OCI-LY7 (cell line): Measurements from ENCODE around the gene CEP126. TPM values are rescaled to one million over a fixed set of nuclear protein-coding genes. Genes with fewer than 3 reads are reported as not detected.

Experiments
- BruUV-seq: library from RNA; stranded (reverse); fragments of 400-500 nt; replicated peaks from 2 replicates; lab custom pipeline; 2021; lab: Mats Ljungman, UMichigan
- CTCF ChIA-PET: fragments of 300-600 bp; sonication (Branson Sonifier 250); formaldehyde crosslinking; loops from one replicate; lab custom pipeline; 2022; ENCODE audit warnings: antibody characterized with exemption; ENCODE audit not compliant: unreplicated experiment; lab: Charles Lee
- POLR2A ChIA-PET: fragments of 300-600 bp; sonication (Branson Sonifier 250); formaldehyde crosslinking; loops from one replicate; lab custom pipeline; 2022; ENCODE audit warnings: antibody characterized with exemption; lab: Charles Lee
- DNase-seq: peaks from one replicate; pipeline ENCODE4 v3.0.0-alpha.2; 2015; ENCODE audit warnings: low spot score
- H2AFZ ChIP-seq: fragments of 200-600 bp; sonication (generic), shearing (Covaris generic); 2 replicates; pipeline ENCODE4 v1.6.1; 2014; ENCODE audit warnings: mild to moderate bottlenecking, antibody characterized with exemption, low read length, moderate library complexity
- H3K27ac ChIP-seq: fragments of 200-600 bp; sonication (generic); 2 replicates; pipeline ENCODE4 v1.5.1; 2014; ENCODE audit warnings: mixed run types, low read depth, mild to moderate bottlenecking, moderate library complexity, low read length, inconsistent platforms; ENCODE audit not compliant: poor library complexity, severe bottlenecking
- H3K36me3 ChIP-seq: fragments of 200-600 bp; sonication (generic); 2 replicates; pipeline ENCODE4 v1.6.1; 2014; ENCODE audit warnings: mild to moderate bottlenecking, antibody characterized with exemption, low read length, moderate library complexity, mixed read lengths; ENCODE audit not compliant: insufficient read depth
- H3K4me1 ChIP-seq: fragments of 200-600 bp; sonication (generic); 2 replicates; pipeline ENCODE4 v1.5.1; 2014; ENCODE audit warnings: mild to moderate bottlenecking, low read length; ENCODE audit not compliant: insufficient read depth, poor library complexity, severe bottlenecking
- H3K4me2 ChIP-seq: fragments of 200-600 bp; sonication (generic); 2 replicates; pipeline ENCODE4 v1.6.1; 2014; ENCODE audit warnings: mild to moderate bottlenecking, low read length
- H3K4me3 ChIP-seq: fragments of 200-600 bp; sonication (generic); 2 replicates; pipeline ENCODE4 v1.5.1; 2014; ENCODE audit warnings: mild to moderate bottlenecking, low read depth, low read length; ENCODE audit not compliant: poor library complexity, severe bottlenecking
- H3K79me2 ChIP-seq: fragments of 200-600 bp; sonication (generic); 2 replicates; pipeline ENCODE4 v1.6.1; 2016; ENCODE audit warnings: low read depth, mild to moderate bottlenecking, low read length, moderate library complexity, mixed read lengths; ENCODE audit not compliant: insufficient read depth
- H3K9me2 ChIP-seq: fragments of 200-600 bp; sonication (generic); 2 replicates; pipeline ENCODE4 v1.6.1; 2016; ENCODE audit warnings: mild to moderate bottlenecking, low read length, mixed read lengths; ENCODE audit not compliant: insufficient read depth
- H3K9me3 ChIP-seq: fragments of 200-600 bp; sonication (generic); 2 replicates; pipeline ENCODE4 v1.6.1; 2014; ENCODE audit warnings: mild to moderate bottlenecking, mixed run types, low read length, mixed read lengths
- H4K20me1 ChIP-seq: fragments of 200-600 bp; sonication (generic); 2 replicates; pipeline ENCODE4 v1.6.1; 2014; ENCODE audit warnings: mild to moderate bottlenecking, antibody characterized with exemption, low read length, moderate library complexity, mixed read lengths; ENCODE audit not compliant: insufficient read depth
- EZH2phosphoT487 ChIP-seq: fragments of 200-600 bp; sonication (generic); IDR thresholded peaks from 2 replicates; pipeline ENCODE4 v1.6.1; 2018; ENCODE audit warnings: low read depth, borderline replicate concordance, mild to moderate bottlenecking, mixed run types, antibody characterized with exemption, low read length, moderate library complexity, mixed read lengths
- intact Hi-C: fragments of 100-400 bp; cut with micrococcal nuclease; formaldehyde crosslinking; loops from one replicate; pipeline ENCODE4 v1.10.0; 2022; ENCODE audit not compliant: unreplicated experiment
- total RNA-seq, 2 experiments: library from RNA; depleted of rRNA in 1 of 2; stranded (reverse); fragments of >200 nt in 1 of 2; shearing (Covaris generic) in 1 of 2; gene quantifications; 2 replicates each; pipeline ENCODE4 v1.2.3, GENCODE V29; 2014 to 2022
- TF ChIP-seq, protein P1 (sequence below): fragments of 200-600 bp; sonication (generic); conservative IDR thresholded peaks from 2 replicates; pipeline ENCODE4 v1.5.1; 2014; ENCODE audit warnings: mild to moderate bottlenecking, antibody characterized with exemption, low read length, moderate library complexity, mixed read lengths

CEP126 gene
- total RNA-seq, 2 experiments from 2014 or later = 1.5 to 5.9 TPM

GRCh38 chr11:101940901-101941520 lies 26.2 kb downstream of the CEP126 start:
- DNase-seq = no peak
- no peak overlapping the region for H3K4me3 ChIP-seq
- H3K27ac ChIP-seq = no peak overlapping the region
- intact Hi-C loops = no loop called here
- H3K9me2 ChIP-seq = no peaks in the 10 kb centered on the region
- no peaks in the 10 kb centered on the region for H3K36me3 ChIP-seq
- H3K9me3 ChIP-seq = no peaks in the 10 kb centered on the region
- CTCF ChIA-PET = no interaction called here
- H3K4me1 ChIP-seq = no peaks in the 10 kb centered on the region
- H4K20me1 ChIP-seq = no peaks in the 10 kb centered on the region
- BruUV-seq = no TSS peak
- TF ChIP-seq, protein P1, sequence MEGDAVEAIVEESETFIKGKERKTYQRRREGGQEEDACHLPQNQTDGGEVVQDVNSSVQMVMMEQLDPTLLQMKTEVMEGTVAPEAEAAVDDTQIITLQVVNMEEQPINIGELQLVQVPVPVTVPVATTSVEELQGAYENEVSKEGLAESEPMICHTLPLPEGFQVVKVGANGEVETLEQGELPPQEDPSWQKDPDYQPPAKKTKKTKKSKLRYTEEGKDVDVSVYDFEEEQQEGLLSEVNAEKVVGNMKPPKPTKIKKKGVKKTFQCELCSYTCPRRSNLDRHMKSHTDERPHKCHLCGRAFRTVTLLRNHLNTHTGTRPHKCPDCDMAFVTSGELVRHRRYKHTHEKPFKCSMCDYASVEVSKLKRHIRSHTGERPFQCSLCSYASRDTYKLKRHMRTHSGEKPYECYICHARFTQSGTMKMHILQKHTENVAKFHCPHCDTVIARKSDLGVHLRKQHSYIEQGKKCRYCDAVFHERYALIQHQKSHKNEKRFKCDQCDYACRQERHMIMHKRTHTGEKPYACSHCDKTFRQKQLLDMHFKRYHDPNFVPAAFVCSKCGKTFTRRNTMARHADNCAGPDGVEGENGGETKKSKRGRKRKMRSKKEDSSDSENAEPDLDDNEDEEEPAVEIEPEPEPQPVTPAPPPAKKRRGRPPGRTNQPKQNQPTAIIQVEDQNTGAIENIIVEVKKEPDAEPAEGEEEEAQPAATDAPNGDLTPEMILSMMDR = no peak
- no peak for TF ChIP-seq EZH2phosphoT487
- H3K79me2 ChIP-seq = no peaks in the 10 kb centered on the region
- no peak overlapping the region for H3K4me2 ChIP-seq
- no peak overlapping the region for H2AFZ ChIP-seq
- POLR2A ChIA-PET = interaction anchor here (0.5 to 1.1 kb wide), 5 partner anchors 10 to 515 kb away, joined by 3 to 5 read pairs (median 3); no protein-coding TSS in a partner anchor

GRCh38 chr11:101944923-101945322 lies 30.1 kb downstream of the CEP126 start:
- no peak overlapping the region for H3K27ac ChIP-seq
- H3K36me3 ChIP-seq = no peaks in the 10 kb centered on the region
- no peak overlapping the region for H3K4me3 ChIP-seq
- H2AFZ ChIP-seq = no peak overlapping the region
- intact Hi-C loops = no loop called here
- H3K9me2 ChIP-seq = no peaks in the 10 kb centered on the region
- no peaks in the 10 kb centered on the region for H3K9me3 ChIP-seq
- no peaks in the 10 kb centered on the region for H3K4me1 ChIP-seq
- ChIA-PET CTCF (interaction anchor here (0.9 kb wide), 1 partner anchor 81 kb away, joined by 7 read pairs; no protein-coding TSS in a partner anchor), POLR2A (interaction anchor here (0.6 to 1.4 kb wide), 9 partner anchors 9 to 1252 kb away, joined by 3 to 6 read pairs (median 3); partner anchors contain the start of gene CEP126)
- no peak overlapping the region for H3K4me2 ChIP-seq
- no peaks in the 10 kb centered on the region for H4K20me1 ChIP-seq
- DNase-seq = no peak
- TF ChIP-seq EZH2phosphoT487 = no peak
- TF ChIP-seq, protein P1 = no peak
- BruUV-seq = no TSS peak
- no peaks in the 10 kb centered on the region for H3K79me2 ChIP-seq

DNA sequence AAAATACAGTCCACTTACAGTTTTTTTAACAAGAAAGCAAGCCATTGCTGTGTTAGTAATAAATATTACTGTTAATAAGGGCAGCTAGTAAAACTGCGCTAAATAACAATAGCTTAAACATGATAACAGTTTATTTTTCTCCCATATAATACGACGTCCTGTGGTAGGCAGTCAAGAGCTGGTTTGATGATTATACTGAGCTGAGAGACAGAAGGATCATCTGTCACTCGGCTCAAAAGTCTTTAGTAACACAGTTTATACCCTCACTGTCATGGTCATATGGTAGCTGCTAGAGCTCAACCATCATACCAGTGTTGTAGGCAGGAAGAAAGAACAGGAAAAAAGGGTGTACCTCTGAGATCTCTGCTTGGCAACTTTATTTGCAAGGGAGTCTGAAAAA lies 30.6 kb downstream of the CEP126 start:
- Histone ChIP-seq H3K4me2 (no peak overlapping the region), H3K79me2 (no peaks in the 10 kb centered on the region), H3K4me3 (no peak overlapping the region), H4K20me1 (no peaks in the 10 kb centered on the region), H3K4me1 (no peaks in the 10 kb centered on the region), H3K9me3 (no peaks in the 10 kb centered on the region), H2AFZ (no peak overlapping the region), H3K9me2 (no peaks in the 10 kb centered on the region), H3K36me3 (no peaks in the 10 kb centered on the region), H3K27ac (no peak overlapping the region)
- intact Hi-C loops = no loop called here
- ChIA-PET CTCF (interaction anchor here (0.9 kb wide), 1 partner anchor 82 kb away, joined by 7 read pairs; no protein-coding TSS in a partner anchor), POLR2A (interaction anchor here (0.5 to 1.4 kb wide), 8 partner anchors 8 to 1253 kb away, joined by 3 to 6 read pairs (median 3); no protein-coding TSS in a partner anchor)
- TF ChIP-seq, protein P1 = no peak
- TF ChIP-seq EZH2phosphoT487 = no peak
- DNase-seq = no peak
- BruUV-seq = no TSS peak
